ENCODE measurements around the gene TENT4B.
"Not testable (repeated sequence)": the region's sequence is repeated elsewhere in the genome, so short reads cannot be mapped to it uniquely, and the experiment has no call there.

The TENT4B gene

DNA sequence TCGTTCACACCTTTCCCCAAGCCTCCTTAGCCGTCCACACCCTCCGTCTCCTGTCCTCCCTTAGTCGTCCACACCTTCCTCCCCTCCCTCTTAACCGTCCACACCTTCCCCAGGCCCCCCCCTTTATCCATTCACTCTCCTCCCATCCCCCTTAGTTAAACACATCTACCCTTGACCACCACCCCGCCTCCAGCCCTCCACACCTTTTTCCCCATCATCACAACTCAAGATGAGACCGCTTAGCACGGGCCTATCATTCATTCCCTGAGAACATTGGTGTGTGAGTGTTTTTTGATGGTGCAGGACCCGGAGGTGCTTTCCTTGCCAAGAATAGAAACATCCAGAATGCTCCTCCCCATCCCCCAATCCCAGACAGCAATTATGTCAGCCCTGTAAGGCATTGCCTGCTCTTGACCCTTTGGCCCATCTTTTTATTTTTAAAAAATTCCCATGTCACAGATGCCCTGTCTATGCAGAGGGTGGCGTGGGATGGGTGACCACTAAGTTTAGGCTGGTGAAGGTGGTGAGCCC lies 1.4 kb downstream of the TENT4B start:
- in situ Hi-C loops (cut with MboI; ENCODE audit: low sequenced_read_pairs), result no loop called here

DNA sequence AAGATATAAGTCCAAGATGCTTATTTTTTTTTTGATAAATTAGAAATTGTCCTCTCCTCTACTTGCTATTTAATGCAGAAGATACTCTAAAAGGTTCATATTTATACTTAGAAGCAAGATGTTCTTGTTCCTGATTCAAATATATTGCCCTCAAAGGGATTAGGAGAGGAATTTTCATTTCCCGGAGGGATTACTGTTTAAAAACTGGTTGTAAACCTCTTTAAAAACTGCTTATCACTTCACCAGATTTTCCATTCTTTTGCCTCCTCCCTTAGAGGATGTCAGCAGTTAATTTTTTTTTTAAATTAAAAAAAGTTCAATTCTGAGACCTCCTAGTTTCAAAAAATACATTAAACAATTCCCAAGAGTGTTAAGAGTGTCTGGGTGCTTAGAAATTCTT lies 2.8 kb downstream of the TENT4B start:
- in situ Hi-C loops (cut with MboI; ENCODE audit: low sequenced_read_pairs), result no loop called here

- in situ Hi-C loops (cut with MboI; ENCODE audit: low sequenced_read_pairs), result no loop called here
These were observed 3.5 kb downstream of the TENT4B start for GRCh38 chr16:50156590-50156989.

DNA sequence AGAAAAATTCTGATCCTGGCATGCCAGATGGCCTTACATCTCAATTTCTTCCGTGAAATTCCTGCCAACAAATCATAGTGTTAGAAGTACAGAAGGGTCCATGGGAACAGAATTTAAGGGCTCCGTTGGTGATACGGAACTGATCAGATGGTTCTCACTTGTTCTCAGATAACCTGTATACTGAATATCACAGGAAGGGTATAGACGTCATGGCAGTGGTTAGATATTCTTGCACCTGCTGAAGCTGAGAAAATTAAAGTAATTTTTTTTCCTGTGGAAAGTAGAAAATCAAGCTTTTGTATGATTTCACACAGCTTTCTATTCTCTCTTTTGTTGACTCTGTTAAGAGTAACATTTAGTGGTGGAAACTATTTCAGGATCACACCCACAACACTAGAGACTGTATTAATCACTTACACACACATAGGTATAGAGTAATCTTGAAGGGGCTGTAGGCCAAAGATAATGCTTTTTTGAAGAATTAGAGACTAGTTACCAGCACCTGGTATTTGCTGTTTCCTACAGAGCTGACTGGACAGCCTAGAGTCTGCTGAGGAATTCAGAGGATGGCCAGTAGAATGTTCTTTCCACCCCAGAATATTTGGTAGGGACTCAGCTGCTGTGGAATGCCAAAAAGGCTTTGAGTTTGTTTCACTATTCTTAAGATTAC lies 7.5 kb downstream of the TENT4B start:
- in situ Hi-C loops (cut with MboI; ENCODE audit: low sequenced_read_pairs), result no loop called here

- in situ Hi-C loops (cut with MboI; ENCODE audit: low sequenced_read_pairs), result no loop called here
These were observed 8.8 kb downstream of the TENT4B start for GRCh38 chr16:50161950-50162349.

GRCh38 chr16:50165473-50165872 lies 12.4 kb downstream of the TENT4B start:
- in situ Hi-C loops (cut with MboI; ENCODE audit: low sequenced_read_pairs), result no loop called here

DNA sequence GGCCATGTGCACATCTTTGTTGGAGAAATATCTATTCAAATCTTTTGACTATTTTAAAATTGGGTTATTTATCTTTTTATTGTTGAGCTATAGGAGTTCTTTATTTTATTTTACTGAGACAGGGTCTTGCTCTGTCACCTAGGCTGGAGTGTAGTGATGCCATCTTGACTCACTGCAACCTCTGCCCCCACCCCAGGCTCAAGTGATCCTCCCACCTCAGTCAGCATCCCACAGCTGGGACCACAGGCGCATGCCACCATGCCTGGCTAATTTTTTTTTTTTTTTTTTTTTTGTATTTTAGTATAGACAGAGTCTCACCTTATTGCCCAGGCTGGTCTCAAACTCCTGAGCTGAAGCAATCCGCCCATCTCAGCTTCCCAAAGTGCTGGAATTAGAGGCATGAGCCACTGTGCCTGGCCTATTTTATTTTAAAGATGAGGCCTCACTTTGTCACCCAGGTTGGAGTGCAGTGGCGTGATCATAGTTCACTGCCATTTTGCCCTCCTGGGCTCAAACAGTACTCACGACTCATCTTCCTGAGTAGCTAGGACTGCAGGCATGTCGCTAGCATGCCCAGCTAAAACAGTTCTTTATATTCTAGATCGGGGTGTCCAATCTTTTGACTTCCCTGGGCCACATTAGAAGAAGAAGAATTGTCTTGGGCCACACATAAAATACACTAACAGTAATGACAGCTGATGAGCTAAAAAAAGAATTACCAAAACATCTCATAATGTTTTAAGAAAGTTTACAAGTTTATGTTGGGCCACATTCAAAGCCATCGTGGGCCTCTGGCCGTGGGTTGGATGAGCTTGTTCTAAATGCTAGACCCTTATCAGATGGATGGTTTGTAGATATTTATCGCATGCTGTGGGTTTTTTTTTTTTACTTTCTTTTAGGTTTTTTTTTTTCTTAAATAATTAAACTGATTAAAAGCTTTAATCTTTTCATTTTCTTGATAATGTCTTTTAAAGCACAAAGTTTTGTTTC lies 13.7 kb downstream of the TENT4B start:
- in situ Hi-C loops (cut with MboI; ENCODE audit: low sequenced_read_pairs), result no loop called here

DNA sequence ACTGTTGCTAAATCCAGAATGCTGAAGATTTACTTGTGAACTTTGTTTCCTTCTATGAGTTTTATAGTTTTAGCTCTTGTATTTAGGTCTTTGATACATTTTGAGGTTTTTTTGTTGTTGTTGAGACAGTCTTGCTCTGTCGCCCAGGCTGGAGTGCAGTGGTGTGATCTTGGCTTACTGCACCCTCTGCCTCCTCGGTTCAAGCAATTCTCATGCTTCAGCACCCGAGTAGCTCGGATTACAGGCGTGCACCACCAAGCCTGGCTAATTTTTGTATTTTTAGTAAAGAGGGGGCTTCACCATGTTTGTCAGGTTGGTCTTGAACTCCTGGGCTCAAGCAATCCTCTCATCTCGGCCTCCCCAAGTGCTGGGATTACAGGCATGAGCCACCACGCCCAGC lies 14.4 kb downstream of the TENT4B start:
- in situ Hi-C loops (cut with MboI; ENCODE audit: low sequenced_read_pairs), result no loop called here

- in situ Hi-C loops (cut with MboI; ENCODE audit: low sequenced_read_pairs), result no loop called here
These were observed 16.5 kb downstream of the TENT4B start for GRCh38 chr16:50169555-50170096.

- in situ Hi-C loops (cut with MboI; ENCODE audit: low sequenced_read_pairs), result not testable (repeated sequence)
These were observed 18.7 kb downstream of the TENT4B start for GRCh38 chr16:50171773-50172172.

- in situ Hi-C loops (cut with MboI; ENCODE audit: low sequenced_read_pairs), result no loop called here
These were observed 19.3 kb downstream of the TENT4B start for GRCh38 chr16:50172195-50172922.

GRCh38 chr16:50173316-50173715 lies 20.2 kb downstream of the TENT4B start:
- in situ Hi-C loops (cut with MboI; ENCODE audit: low sequenced_read_pairs), result no loop called here

DNA sequence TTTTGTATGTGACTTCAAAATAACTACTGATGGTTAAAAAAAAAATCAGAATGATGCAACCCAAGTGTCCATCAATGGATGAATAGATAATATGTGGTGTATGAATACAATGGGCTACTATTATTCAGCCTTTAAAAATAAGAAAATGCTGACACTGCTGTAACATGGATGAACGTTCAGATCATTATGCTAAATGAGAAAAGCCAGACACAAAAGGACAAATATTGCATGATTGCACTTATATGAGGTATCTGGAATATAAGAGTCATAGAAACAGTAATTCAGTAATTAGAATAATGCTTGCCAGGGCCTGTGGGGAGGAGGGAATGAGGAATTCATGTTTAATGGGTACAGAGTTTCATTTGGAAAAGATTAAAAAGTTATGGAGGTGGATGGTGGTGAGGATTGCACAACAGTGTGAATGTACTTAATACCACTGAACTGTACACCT lies 25.4 kb downstream of the TENT4B start:
- in situ Hi-C loops (cut with MboI; ENCODE audit: low sequenced_read_pairs), result no loop called here

- in situ Hi-C loops (cut with MboI; ENCODE audit: low sequenced_read_pairs), result no loop called here
These were observed 29.3 kb downstream of the TENT4B start for GRCh38 chr16:50182441-50182840.

DNA sequence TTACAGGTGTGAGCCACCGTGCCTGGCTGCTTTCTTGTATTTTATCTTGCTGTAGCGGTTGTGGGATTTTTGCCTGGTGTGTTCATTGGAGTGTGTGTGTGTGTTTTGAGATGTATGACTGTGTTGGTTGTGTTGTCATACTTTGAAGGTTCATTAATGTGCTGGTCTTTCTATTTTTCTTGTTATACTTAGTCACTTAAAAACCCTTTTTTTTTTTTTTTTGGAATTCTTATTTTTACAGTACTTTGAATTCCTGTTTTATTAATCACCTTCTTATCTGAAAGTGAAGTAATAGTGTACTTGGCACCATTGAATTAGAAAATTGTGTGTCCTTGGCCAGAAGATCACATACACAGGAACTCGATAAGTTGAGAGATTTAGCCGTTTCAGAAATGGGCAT lies 30.2 kb downstream of the TENT4B start:
- in situ Hi-C loops (cut with MboI; ENCODE audit: low sequenced_read_pairs), result no loop called here

DNA sequence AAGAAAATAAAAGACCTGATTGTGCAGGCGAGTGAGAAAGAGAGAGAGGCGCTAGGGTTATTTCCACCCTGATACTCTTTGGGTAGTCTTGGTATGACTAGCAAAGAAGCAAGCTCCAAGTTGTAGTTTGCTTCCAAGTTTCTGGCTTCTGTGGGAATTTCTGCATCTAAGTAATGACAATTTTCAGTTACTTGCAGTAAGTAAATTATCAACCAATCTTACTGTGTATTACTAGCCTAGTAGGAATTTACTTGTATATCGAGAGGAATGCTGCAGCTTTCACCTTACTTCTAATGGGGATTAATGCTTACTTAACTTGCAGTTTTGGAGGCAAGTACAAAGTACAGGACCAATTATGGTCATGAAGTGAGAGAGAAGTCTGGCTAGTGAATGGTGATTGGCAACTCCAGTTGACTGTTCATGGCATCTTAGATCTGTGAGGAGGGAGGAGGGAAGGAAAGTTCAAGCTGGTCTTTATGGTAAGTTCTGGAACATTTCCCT lies 31.9 kb downstream of the TENT4B start:
- in situ Hi-C loops (cut with MboI; ENCODE audit: low sequenced_read_pairs), result no loop called here

- in situ Hi-C loops (cut with MboI; ENCODE audit: low sequenced_read_pairs), result no loop called here
These were observed 35.6 kb downstream of the TENT4B start for GRCh38 chr16:50188619-50189136.

DNA sequence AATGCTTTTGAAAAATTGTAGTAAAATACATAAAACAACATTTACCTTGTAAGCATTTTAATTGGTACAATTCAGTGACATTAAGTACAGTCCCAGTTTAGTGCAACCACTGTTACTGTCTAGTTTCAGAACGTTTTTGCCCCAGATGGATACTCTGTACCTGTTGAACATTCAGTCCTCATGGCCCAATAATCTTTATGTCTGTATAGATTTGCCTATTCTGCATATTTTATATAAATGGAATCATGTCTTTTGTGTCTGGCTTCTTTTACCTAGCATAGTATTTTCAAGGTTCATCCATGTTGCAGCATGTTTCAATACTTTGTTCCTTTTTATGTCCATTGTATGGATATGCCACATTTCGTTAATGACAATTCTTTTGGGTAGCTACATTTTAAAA lies 37.2 kb downstream of the TENT4B start:
- in situ Hi-C loops (cut with MboI; ENCODE audit: low sequenced_read_pairs), result no loop called here

GRCh38 chr16:50192386-50193050 lies 39.4 kb downstream of the TENT4B start:
- in situ Hi-C loops (cut with MboI; ENCODE audit: low sequenced_read_pairs), result no loop called here

DNA sequence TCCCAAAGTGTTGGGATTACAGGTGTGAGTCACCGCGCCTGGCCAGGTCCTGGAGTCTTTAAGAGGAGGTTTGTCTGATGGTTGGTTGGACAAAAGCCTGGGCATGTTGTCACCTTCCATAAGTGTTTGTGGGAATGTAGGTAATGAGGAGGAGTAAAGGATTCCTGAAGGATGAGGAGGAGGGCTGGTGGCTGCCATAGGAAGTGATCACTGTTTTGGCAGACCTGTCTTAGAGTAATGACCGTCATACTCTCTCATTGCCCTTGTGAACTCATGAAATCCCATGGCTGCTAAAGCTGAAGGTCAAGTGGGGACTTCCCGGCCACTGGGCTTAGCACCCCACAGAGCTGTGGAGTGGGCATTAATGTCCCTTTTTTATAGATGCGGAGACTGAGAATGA lies 40.5 kb downstream of the TENT4B start:
- in situ Hi-C loops (cut with MboI; ENCODE audit: low sequenced_read_pairs), result no loop called here
